ENCODE measurements around the gene FOXN1. TPM values are rescaled to one million over a fixed set of nuclear protein-coding genes. Genes with fewer than 3 reads are reported as not detected.
"Not testable (repeated sequence)": the region's sequence is repeated elsewhere in the genome, so short reads cannot be mapped to it uniquely, and the experiment has no call there.

The FOXN1 gene
- polyA plus RNA-seq, 1 of the 3 experiments (the other 2 are of a cell fraction) = not detected

DNA sequence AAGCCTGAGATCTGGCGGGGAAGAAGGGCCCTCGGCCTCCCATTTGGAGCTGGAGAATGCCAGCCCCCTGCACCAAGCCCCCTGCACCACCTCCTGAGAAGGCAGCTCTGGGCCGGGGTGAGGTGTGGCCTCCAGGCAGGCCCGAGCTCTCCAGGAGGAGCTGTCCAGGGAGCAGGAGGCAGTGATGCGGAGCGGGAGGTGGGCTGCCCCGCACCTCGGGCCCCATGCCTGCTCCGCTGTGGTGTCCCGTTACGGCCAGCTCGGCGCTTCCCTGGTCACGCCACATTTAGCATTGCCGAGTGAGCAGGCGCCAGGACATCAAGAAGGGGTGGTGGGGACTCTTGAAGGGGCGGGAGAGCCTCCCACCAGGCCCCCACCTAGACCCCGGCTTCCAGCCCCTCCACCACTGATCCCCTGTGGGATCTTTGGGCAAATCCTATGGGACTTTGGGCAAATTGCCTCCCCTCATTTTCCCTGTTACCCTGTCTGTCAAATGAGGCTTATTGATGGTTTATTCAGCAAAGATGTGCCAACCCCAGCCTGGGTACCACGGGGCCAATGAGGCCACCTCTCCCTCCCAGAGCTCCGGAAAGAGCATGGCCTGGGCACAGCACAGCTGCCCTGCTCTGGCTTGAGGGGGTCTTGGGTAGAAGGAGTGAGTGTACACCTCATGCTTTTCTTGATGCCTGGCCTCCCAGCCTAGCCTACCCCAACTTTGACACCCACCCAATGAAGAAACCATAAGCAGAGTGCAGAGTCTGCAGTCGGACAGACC, 15.3 kb downstream of the FOXN1 start:
- Histone ChIP-seq H3K36me3 (replicated peaks in 1 of 2; ENCODE audit: control insufficient read depth in 1 of 2, insufficient read depth in 2 of 2, low read length in 1 of 2) (no peaks in the 10 kb centered on the region), H3K9ac (no peak overlapping the region), H3K27me3 (ENCODE audit: insufficient read depth) (no peaks in the 10 kb centered on the region), H3K9me2 (no peaks in the 10 kb centered on the region), H3K27ac (ENCODE audit: low read depth in 2 of 2, low read length in 1 of 2) (no peak overlapping the region), H2AFZ (ENCODE audit: low read depth) (no peak overlapping the region), H3K9me3 (no peaks in the 10 kb centered on the region), H3K4me3 (ENCODE audit: low read depth in 2 of 2, low read length in 1 of 2) (no peak overlapping the region), H3K4me2 (no peak overlapping the region), H3F3A (replicated peaks; ENCODE audit: insufficient read depth) (no peaks in the 10 kb centered on the region), H3K4me1 (ENCODE audit: control insufficient read depth in 1 of 2, insufficient read depth in 2 of 2, low read depth in 1 of 2, low read length in 1 of 2) (peaks cover 0 to 6% of the 10 kb centered on the region in 2 experiments; a peak in 1 of 4 replicates), H3K79me2 (ENCODE audit: insufficient read depth) (no peaks in the 10 kb centered on the region), H4K20me1 (ENCODE audit: insufficient read depth) (no peaks in the 10 kb centered on the region)
- 72% methylated on average over 12 of the region's 21 CpGs for WGBS (ENCODE audit: low lambda C conversion rate)
- ChIA-PET POLR2A (no interaction called here), CTCF (interaction anchor here (1.1 to 2.9 kb wide), 5 partner anchors 19 to 27 kb away, joined by 3 to 14 read pairs (median 5); no protein-coding TSS in a partner anchor)
- TF ChIP-seq, protein P1, sequence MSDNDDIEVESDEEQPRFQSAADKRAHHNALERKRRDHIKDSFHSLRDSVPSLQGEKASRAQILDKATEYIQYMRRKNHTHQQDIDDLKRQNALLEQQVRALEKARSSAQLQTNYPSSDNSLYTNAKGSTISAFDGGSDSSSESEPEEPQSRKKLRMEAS (IDR thresholded peaks at IDR 0.05; ENCODE audit: low read depth) = no peak
- TF ChIP-seq TAF1 (IDR thresholded peaks at IDR 0.05; ENCODE audit: borderline replicate concordance, low read depth, low read length) (no peak), EZH2phosphoT487 (IDR thresholded peaks at IDR 0.05; ENCODE audit: borderline replicate concordance, low read depth) (no peak), RCOR1 (IDR thresholded peaks at IDR 0.05; ENCODE audit: low read length) (no peak), EP300 (IDR thresholded peaks at IDR 0.05; ENCODE audit: borderline replicate concordance in 1 of 2, low read depth in 1 of 2, low read length in 1 of 2) (no peak), TCF12 (IDR thresholded peaks at IDR 0.05) (no peak), NRF1 (IDR thresholded peaks at IDR 0.05; ENCODE audit: low read depth, low read length) (no peak), FOSL2 (IDR thresholded peaks at IDR 0.05; ENCODE audit: borderline replicate concordance, low read depth) (no peak), SIN3A (IDR thresholded peaks at IDR 0.05; ENCODE audit: borderline replicate concordance, low read depth, low read length) (no peak), ELF1 (IDR thresholded peaks at IDR 0.05) (no peak), SMC3 (IDR thresholded peaks at IDR 0.05; ENCODE audit: low read depth, low read length) (no peak), GABPA (IDR thresholded peaks at IDR 0.05; ENCODE audit: low read depth) (no peak), GATA2 (CRISPR knock-in tag; IDR thresholded peaks at IDR 0.05) (no peak)
- TF ChIP-seq, protein P2, sequence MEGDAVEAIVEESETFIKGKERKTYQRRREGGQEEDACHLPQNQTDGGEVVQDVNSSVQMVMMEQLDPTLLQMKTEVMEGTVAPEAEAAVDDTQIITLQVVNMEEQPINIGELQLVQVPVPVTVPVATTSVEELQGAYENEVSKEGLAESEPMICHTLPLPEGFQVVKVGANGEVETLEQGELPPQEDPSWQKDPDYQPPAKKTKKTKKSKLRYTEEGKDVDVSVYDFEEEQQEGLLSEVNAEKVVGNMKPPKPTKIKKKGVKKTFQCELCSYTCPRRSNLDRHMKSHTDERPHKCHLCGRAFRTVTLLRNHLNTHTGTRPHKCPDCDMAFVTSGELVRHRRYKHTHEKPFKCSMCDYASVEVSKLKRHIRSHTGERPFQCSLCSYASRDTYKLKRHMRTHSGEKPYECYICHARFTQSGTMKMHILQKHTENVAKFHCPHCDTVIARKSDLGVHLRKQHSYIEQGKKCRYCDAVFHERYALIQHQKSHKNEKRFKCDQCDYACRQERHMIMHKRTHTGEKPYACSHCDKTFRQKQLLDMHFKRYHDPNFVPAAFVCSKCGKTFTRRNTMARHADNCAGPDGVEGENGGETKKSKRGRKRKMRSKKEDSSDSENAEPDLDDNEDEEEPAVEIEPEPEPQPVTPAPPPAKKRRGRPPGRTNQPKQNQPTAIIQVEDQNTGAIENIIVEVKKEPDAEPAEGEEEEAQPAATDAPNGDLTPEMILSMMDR (IDR thresholded peaks at IDR 0.05) = no peak
- TF ChIP-seq, protein P3, sequence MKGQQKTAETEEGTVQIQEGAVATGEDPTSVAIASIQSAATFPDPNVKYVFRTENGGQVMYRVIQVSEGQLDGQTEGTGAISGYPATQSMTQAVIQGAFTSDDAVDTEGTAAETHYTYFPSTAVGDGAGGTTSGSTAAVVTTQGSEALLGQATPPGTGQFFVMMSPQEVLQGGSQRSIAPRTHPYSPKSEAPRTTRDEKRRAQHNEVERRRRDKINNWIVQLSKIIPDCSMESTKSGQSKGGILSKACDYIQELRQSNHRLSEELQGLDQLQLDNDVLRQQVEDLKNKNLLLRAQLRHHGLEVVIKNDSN (IDR thresholded peaks at IDR 0.05; ENCODE audit: borderline replicate concordance, low read depth) = no peak
- TF ChIP-seq, protein P4, sequence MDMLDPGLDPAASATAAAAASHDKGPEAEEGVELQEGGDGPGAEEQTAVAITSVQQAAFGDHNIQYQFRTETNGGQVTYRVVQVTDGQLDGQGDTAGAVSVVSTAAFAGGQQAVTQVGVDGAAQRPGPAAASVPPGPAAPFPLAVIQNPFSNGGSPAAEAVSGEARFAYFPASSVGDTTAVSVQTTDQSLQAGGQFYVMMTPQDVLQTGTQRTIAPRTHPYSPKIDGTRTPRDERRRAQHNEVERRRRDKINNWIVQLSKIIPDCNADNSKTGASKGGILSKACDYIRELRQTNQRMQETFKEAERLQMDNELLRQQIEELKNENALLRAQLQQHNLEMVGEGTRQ (IDR thresholded peaks at IDR 0.05; ENCODE audit: borderline replicate concordance, low read depth, low read length) = no peak
- TF ChIP-seq, protein P5, sequence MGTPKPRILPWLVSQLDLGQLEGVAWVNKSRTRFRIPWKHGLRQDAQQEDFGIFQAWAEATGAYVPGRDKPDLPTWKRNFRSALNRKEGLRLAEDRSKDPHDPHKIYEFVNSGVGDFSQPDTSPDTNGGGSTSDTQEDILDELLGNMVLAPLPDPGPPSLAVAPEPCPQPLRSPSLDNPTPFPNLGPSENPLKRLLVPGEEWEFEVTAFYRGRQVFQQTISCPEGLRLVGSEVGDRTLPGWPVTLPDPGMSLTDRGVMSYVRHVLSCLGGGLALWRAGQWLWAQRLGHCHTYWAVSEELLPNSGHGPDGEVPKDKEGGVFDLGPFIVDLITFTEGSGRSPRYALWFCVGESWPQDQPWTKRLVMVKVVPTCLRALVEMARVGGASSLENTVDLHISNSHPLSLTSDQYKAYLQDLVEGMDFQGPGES (IDR thresholded peaks at IDR 0.05; ENCODE audit: low read depth, low read length) = no peak
- no peak for DNase-seq

DNA sequence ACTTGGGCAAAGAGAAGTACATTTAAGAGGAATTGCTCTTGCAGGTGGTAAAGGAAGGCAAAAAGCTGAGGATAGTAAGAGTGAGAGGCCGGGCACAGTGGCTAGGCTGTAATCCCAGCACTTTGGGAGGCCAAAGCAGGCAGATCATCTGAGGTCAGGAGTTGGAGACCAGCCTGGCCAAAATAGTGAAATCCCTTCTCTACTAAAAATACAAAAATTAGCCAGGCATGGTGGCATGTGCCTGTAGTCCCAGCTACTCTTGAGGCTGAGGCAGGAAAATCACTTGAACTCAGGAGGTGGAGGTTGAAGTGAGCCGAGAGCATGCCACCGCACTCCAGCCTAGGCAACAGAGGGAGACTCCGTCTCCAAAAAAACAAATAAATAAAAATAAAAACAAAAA, 16.1 kb downstream of the FOXN1 start:
- H3K4me1 ChIP-seq (ENCODE audit: control insufficient read depth in 1 of 2, insufficient read depth in 2 of 2, low read depth in 1 of 2, low read length in 1 of 2); H3F3A ChIP-seq (replicated peaks; ENCODE audit: insufficient read depth); POLR2A ChIA-PET; H2AFZ ChIP-seq (ENCODE audit: low read depth); H3K27ac ChIP-seq (ENCODE audit: low read depth in 2 of 2, low read length in 1 of 2); H3K79me2 ChIP-seq (ENCODE audit: insufficient read depth); H3K9ac ChIP-seq; H3K4me2 ChIP-seq; H3K27me3 ChIP-seq (ENCODE audit: insufficient read depth); H3K9me3 ChIP-seq; H3K4me3 ChIP-seq (ENCODE audit: low read depth in 2 of 2, low read length in 1 of 2); H4K20me1 ChIP-seq (ENCODE audit: insufficient read depth); H3K9me2 ChIP-seq; H3K36me3 ChIP-seq (replicated peaks in 1 of 2; ENCODE audit: control insufficient read depth in 1 of 2, insufficient read depth in 2 of 2, low read length in 1 of 2); DNase-seq: not testable (repeated sequence)
- CTCF ChIA-PET = interaction anchor here (0.9 to 1.2 kb wide), 2 partner anchors 18 to 25 kb away, joined by 3 to 4 read pairs; no protein-coding TSS in a partner anchor
- 78% methylated on average over 4 of the region's 4 CpGs for WGBS (ENCODE audit: low lambda C conversion rate)
